ENCODE measurements around the gene CD69. TPM values are rescaled to one million over a fixed set of nuclear protein-coding genes. Genes with fewer than 3 reads are reported as not detected.

CD69 gene
- under 1 TPM in 3 of 4 donors, not detected in 1; 0.41 to 0.72 (median 0.51) TPM for total RNA-seq

DNA sequence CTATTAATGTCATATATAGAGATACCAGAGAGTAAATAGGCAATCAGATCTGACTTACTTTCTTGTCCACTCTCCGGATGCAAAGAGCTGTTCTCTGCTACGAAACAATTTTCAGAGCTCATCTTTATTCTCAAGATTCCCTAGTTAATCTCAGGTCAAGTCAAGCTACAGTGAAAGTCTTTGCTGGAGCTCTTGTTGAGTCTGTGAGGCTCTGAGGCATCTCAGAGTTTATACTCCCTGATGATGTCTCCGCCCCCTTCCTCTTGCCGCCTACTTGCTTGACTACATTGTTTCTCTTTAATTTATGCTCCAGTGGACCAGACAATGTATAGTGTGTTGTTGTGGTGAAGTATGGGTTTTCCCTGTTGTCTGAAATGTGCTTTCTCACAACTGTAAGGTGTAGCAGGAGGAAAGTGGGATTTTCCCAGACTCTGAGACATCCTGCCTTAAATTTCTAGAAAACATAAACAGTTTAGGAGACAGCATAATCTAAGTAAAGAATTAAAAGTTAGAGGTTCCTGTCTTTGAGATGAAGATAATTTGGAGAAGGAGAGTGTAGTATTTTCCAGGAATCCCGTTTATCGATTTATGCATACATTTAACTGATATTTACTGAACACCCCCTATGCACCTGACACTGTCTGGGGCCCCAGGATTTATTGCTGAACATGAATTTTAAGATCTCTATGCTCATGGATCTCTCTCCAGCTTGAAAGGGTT is at the start of gene CD69:
Gene CD69, minus strand, starts transcription at position 203 of the 720 bp plus-strand sequence. Its CDS starts 81 bp downstream, at position 122.
- no peaks in the 10 kb centered on the region for H3K9me3 ChIP-seq
- H3K4me3 ChIP-seq = no peak within 1 kb of the TSS
- no peak for DNase-seq
- in situ Hi-C loops (cut with MboI; ENCODE audit: low sequenced_read_pairs in 4 of 4) = no loop called here
- no peak within 1 kb of the TSS for H3K27ac ChIP-seq
- no peaks in the 10 kb centered on the region for H3K27me3 ChIP-seq
- no peak for ATAC-seq
- no peaks in the 10 kb centered on the region for H3K4me1 ChIP-seq
- no peaks in the 10 kb centered on the region for H3K36me3 ChIP-seq
- TF ChIP-seq, protein P1, sequence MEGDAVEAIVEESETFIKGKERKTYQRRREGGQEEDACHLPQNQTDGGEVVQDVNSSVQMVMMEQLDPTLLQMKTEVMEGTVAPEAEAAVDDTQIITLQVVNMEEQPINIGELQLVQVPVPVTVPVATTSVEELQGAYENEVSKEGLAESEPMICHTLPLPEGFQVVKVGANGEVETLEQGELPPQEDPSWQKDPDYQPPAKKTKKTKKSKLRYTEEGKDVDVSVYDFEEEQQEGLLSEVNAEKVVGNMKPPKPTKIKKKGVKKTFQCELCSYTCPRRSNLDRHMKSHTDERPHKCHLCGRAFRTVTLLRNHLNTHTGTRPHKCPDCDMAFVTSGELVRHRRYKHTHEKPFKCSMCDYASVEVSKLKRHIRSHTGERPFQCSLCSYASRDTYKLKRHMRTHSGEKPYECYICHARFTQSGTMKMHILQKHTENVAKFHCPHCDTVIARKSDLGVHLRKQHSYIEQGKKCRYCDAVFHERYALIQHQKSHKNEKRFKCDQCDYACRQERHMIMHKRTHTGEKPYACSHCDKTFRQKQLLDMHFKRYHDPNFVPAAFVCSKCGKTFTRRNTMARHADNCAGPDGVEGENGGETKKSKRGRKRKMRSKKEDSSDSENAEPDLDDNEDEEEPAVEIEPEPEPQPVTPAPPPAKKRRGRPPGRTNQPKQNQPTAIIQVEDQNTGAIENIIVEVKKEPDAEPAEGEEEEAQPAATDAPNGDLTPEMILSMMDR (IDR thresholded peaks at IDR 0.05 in 4 of 5, conservative IDR thresholded peaks at IDR 0.05 in 1 of 5) = no peak
- TF ChIP-seq POLR2A (IDR thresholded peaks at IDR 0.05) = no peak
- intact Hi-C loops (cut with DNase I; ENCODE audit: low total_unique reads) = no loop called here

DNA sequence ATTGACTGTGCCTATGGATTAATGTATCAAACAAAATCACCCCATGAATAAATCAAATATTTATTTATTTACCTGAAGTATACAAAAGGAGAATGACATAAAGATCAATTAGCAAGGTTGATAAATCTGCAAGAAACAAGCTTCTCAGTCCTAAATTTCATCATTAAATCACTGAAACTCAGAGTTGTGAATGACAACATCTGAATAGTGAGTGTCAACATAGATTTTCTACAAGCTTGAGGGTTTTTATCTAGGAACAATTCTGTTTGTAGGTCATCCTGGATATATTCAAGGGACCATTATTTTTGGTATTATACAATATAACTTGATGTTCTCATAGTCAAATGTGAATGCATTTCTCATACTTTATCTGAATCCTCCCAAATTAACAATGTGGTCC is 49.2 kb upstream of the CD69 start:
- intact Hi-C loops (cut with DNase I; ENCODE audit: low total_unique reads) = no loop called here
- no peak overlapping the region for H3K27ac ChIP-seq
- ATAC-seq (no peak), DNase-seq (no peak)
- no peak for TF ChIP-seq POLR2A (IDR thresholded peaks at IDR 0.05)
- TF ChIP-seq, protein P1 (IDR thresholded peaks at IDR 0.05 in 4 of 5, conservative IDR thresholded peaks at IDR 0.05 in 1 of 5) = no peak
- H3K36me3 ChIP-seq = no peaks in the 10 kb centered on the region
- no peaks in the 10 kb centered on the region for H3K9me3 ChIP-seq
- no peaks in the 10 kb centered on the region for H3K27me3 ChIP-seq
- H3K4me1 ChIP-seq = peaks cover 0 to 5% of the 10 kb centered on the region in 2 donors
- no peak overlapping the region for H3K4me3 ChIP-seq
- in situ Hi-C loops (cut with MboI; ENCODE audit: low sequenced_read_pairs in 4 of 4) = loop anchor here in 2 of 4 donors (10.0 kb wide), 1 partner anchor 115 kb away; no protein-coding TSS in a partner anchor

DNA sequence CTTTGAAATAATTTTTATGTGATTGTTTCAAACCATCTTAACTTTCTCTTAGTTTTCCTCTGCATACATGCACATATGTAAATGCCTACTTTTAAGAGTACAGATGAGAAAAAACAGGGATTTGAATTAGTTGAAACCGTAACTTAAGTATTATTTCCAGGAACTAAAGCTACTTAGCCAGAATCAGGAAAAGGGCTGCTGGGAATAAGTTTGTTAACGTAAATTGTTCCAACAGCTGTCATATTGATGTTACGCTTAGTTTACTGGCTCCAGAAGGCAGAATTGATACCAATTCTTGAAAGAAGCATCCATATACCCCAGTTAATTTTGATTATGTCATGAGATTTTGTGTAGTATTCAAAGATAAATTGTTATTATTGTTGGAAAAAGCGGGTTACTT is 48.6 kb upstream of the CD69 start:
- TF ChIP-seq, protein P1 (IDR thresholded peaks at IDR 0.05 in 4 of 5, conservative IDR thresholded peaks at IDR 0.05 in 1 of 5) = no peak
- TF ChIP-seq POLR2A (IDR thresholded peaks at IDR 0.05) = no peak
- H3K27ac ChIP-seq = no peak overlapping the region
- DNase-seq = no peak
- no peaks in the 10 kb centered on the region for H3K9me3 ChIP-seq
- ATAC-seq = no peak
- H3K4me1 ChIP-seq = peaks cover 0 to 5% of the 10 kb centered on the region in 2 donors
- no peaks in the 10 kb centered on the region for H3K27me3 ChIP-seq
- H3K4me3 ChIP-seq = no peak overlapping the region
- in situ Hi-C loops (cut with MboI; ENCODE audit: low sequenced_read_pairs in 4 of 4) (no loop called here), intact Hi-C loops (cut with DNase I; ENCODE audit: low total_unique reads) (no loop called here)
- H3K36me3 ChIP-seq = no peaks in the 10 kb centered on the region

DNA sequence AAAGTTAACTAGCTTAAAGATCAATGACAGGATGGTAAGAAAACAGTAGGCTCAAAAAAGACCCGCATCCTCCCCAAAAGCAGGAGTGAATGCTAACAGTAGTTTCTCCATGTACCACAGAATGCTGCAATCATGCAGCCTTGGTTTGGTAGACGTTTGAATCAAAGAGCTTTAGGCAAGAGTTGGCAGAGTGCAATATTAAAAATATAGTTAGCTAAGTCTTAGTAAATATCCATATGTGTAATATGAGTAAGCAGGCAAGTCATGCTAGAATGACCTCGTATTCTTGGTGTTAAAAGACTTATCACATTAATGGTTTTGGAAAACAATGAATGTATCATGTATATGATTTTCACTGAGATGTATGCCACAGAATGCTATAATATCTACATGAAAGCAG is 47.8 kb upstream of the CD69 start:
- no peak for ATAC-seq
- TF ChIP-seq, protein P1 (IDR thresholded peaks at IDR 0.05 in 4 of 5, conservative IDR thresholded peaks at IDR 0.05 in 1 of 5) = no peak
- TF ChIP-seq POLR2A (IDR thresholded peaks at IDR 0.05) = no peak
- no peak for DNase-seq
- in situ Hi-C loops (cut with MboI; ENCODE audit: low sequenced_read_pairs in 4 of 4) = no loop called here
- Histone ChIP-seq H3K36me3 (no peaks in the 10 kb centered on the region), H3K4me3 (no peak overlapping the region), H3K27me3 (no peaks in the 10 kb centered on the region), H3K9me3 (no peaks in the 10 kb centered on the region), H3K4me1 (peaks cover 0 to 5% of the 10 kb centered on the region in 2 donors), H3K27ac (no peak overlapping the region)
- intact Hi-C loops (cut with DNase I; ENCODE audit: low total_unique reads) = no loop called here

All from gastrocnemius medialis (tissue), 4 donors.